CD14-positive monocyte (primary cell): ENCODE measurements around the gene C16orf82. TPM values are rescaled to one million over a fixed set of nuclear protein-coding genes. Genes with fewer than 3 reads are reported as not detected.

Experiments used
- DNase-seq, 3 donors: peaks; one replicate each; pipeline ENCODE4 v3.0.0-alpha.2; 2011 to 2022
- H2AFZ ChIP-seq: 2 replicates; pipeline ENCODE4 v1.6.0; 2012; ENCODE audit warnings: mild to moderate bottlenecking, low read depth, low read length, inconsistent platforms; ENCODE audit not compliant: insufficient read depth, poor library complexity, severe bottlenecking
- H3K27ac ChIP-seq, 2 donors: 1 replicate in 1 of 2; 2 replicates in 1 of 2; pipeline ENCODE4 v1.5.1; 2012 to 2013; ENCODE audit warnings: low read length in 2 of 2, control low read depth in 1 of 2, inconsistent platforms in 1 of 2, low read depth in 1 of 2, mild to moderate bottlenecking in 1 of 2
- H3K27me3 ChIP-seq, 2 donors: one replicate each; pipeline versions ENCODE4 v1.6.0 to v1.6.1; 2011 to 2013; ENCODE audit warnings: low read length in 2 of 2; ENCODE audit not compliant: control insufficient read depth in 2 of 2, insufficient read depth in 2 of 2
- H3K36me3 ChIP-seq, 2 donors: replicated peaks in 1 of 2; 1 replicate in 1 of 2; 2 replicates in 1 of 2; pipeline versions ENCODE4 v1.5.1 to v1.6.1; 2012 to 2013; ENCODE audit warnings: low read length in 2 of 2, control low read depth in 1 of 2, inconsistent platforms in 1 of 2, mild to moderate bottlenecking in 1 of 2; ENCODE audit not compliant: insufficient read depth in 2 of 2, control insufficient read depth in 1 of 2
- H3K4me1 ChIP-seq, 2 donors: 1 replicate in 1 of 2; 2 replicates in 1 of 2; pipeline versions ENCODE4 v1.5.1 to v1.6.1; 2012 to 2013; ENCODE audit warnings: low read length in 2 of 2, control low read depth in 1 of 2, inconsistent platforms in 1 of 2, mild to moderate bottlenecking in 1 of 2, moderate library complexity in 1 of 2; ENCODE audit not compliant: insufficient read depth in 2 of 2, control insufficient read depth in 1 of 2
- H3K4me2 ChIP-seq: replicated peaks from 2 replicates; pipeline ENCODE3; 2012; ENCODE audit warnings: low read length, moderate library complexity, mild to moderate bottlenecking; ENCODE audit not compliant: poor library complexity, severe bottlenecking; ENCODE audit errors: extremely low read depth
- H3K4me3 ChIP-seq, 3 experiments: fragments of 200-600 bp in 1 of 3; sonication (generic) in 1 of 3; replicated peaks in 1 of 3; 1 replicate in 2 of 3; 2 replicates in 1 of 3; pipeline ENCODE4 v1.5.1; 2011 to 2013; ENCODE audit warnings: low read length in 3 of 3, mild to moderate bottlenecking in 3 of 3, control low read depth in 2 of 3, low read depth in 2 of 3, inconsistent platforms in 1 of 3, moderate library complexity in 1 of 3
- H3K79me2 ChIP-seq: 2 replicates; pipeline ENCODE4 v1.6.0; 2012; ENCODE audit warnings: mild to moderate bottlenecking, control low read depth, inconsistent platforms, low read length, moderate library complexity; ENCODE audit not compliant: insufficient read depth
- H3K9ac ChIP-seq: 2 replicates; pipeline ENCODE4 v1.6.0; 2017; ENCODE audit warnings: low read length, mild to moderate bottlenecking; ENCODE audit not compliant: insufficient read depth, poor library complexity, severe bottlenecking
- H3K9me3 ChIP-seq, 2 donors: replicated peaks in 1 of 2; 1 replicate in 1 of 2; 2 replicates in 1 of 2; pipeline versions ENCODE4 v1.5.1 to v1.6.1; 2012 to 2013; ENCODE audit warnings: low read length in 2 of 2, control low read depth in 1 of 2; ENCODE audit not compliant: control insufficient read depth in 1 of 2, insufficient read depth in 1 of 2
- H4K20me1 ChIP-seq: 2 replicates; pipeline ENCODE4 v1.6.0; 2012; ENCODE audit warnings: mild to moderate bottlenecking, low read length, control low read depth, moderate library complexity; ENCODE audit not compliant: insufficient read depth
- H3K27ac Mint-ChIP-seq, 7 donors: one replicate each; pipeline ENCODE4 v1.8.0; 2020; ENCODE audit warnings: mild to moderate bottlenecking in 7 of 7, mixed read lengths in 7 of 7, moderate library complexity in 6 of 7, inconsistent platforms in 2 of 7
- H3K27me3 Mint-ChIP-seq, 3 donors: one replicate each; pipeline ENCODE4 v1.8.0; 2021 to 2022; ENCODE audit warnings: low read depth in 3 of 3, mild to moderate bottlenecking in 3 of 3, mixed read lengths in 3 of 3, moderate library complexity in 3 of 3, inconsistent platforms in 1 of 3
- H3K36me3 Mint-ChIP-seq, 2 donors: one replicate each; pipeline ENCODE4 v1.8.0; 2020; ENCODE audit warnings: mixed read lengths in 2 of 2, inconsistent platforms in 1 of 2, mild to moderate bottlenecking in 1 of 2
- H3K4me1 Mint-ChIP-seq: one replicate; pipeline ENCODE4 v1.8.0; 2020; ENCODE audit warnings: mild to moderate bottlenecking, mixed read lengths
- H3K4me3 Mint-ChIP-seq, 2 donors: one replicate each; pipeline ENCODE4 v1.8.0; 2020; ENCODE audit warnings: mild to moderate bottlenecking in 2 of 2, mixed read lengths in 2 of 2, moderate library complexity in 1 of 2
- H3K9me3 Mint-ChIP-seq, 7 donors: one replicate each; pipeline ENCODE4 v1.8.0; 2020 to 2022; ENCODE audit warnings: mixed read lengths in 7 of 7, mild to moderate bottlenecking in 6 of 7, moderate library complexity in 6 of 7, inconsistent platforms in 2 of 7
- CTCF ChIP-seq: fragments of 200-600 bp; IDR thresholded peaks from one replicate; pipeline ENCODE4 v1.8.0; 2022; ENCODE audit warnings: antibody characterized with exemption, mild to moderate bottlenecking
- WGBS: methylation state at CpG from one replicate; pipeline ENCODE4 v1.1.5; 2013; ENCODE audit warnings: missing lambda C conversion rate; ENCODE audit not compliant: insufficient coverage; 5-methylcytosine and 5-hydroxymethylcytosine counted together
- intact Hi-C, 2 donors: fragments of 100-400 bp; cut with micrococcal nuclease; formaldehyde crosslinking; loops; one replicate each; pipeline versions ENCODE4 v1.15.0 to v1.15.1; 2023
- polyA plus RNA-seq, 3 donors: library from polyadenylated mRNA; depleted of rRNA in 1 of 3; unstranded in 2 of 3; stranded (reverse) in 1 of 3; fragments of 300-500 nt in 2 of 3; fragments of >200 nt in 1 of 3; fragmentation: Illumina TruSeq in 2 of 3; gene quantifications; 1 replicate in 2 of 3; 2 replicates in 1 of 3; pipeline ENCODE4 v1.2.3, GENCODE V29; 2012 to 2021

Gene C16orf82
- polyA plus RNA-seq, 3 donors = not detected

- H3K27me3 Mint-ChIP-seq = peaks cover 2 to 8% (median 5%) of the 10 kb centered on the region in 3 donors
- TF ChIP-seq CTCF = no peak
Measured at GRCh38 chr16:27083861-27084261, 17.1 kb downstream of the C16orf82 start.

DNA sequence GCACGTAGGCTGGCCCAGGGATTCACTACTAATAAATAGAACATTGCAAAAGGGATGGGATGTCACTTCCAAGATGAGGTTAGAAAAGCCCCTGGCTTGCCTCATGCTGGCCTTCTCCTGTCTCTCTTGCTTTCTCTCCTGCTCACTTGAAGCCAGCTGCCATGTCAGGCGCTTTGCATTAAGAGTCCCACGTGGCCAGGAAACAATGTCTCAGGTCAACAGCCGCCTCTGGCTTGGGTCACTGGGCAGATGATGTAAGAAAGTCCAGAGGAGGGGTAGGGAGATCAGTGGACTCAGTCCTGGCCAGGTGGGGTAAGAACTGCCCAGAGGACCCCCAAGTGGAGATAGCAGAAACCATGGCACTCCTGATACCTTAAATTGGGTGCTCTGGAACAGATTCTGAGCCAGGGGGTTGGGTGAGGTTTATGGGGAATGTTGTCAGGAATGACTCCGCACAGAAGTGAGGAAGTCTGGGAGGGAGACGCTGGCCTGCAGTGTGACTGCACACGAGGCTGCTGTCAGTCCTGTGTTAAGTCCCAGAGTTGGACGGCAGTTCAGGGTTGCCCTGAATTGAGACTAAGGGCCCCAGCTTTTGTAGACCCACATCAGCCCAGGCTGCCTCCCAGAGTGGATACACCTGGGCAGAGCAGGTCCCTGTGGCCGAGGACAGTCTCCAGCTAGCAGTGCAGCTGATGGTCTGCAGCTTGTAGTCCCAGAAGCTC lies 17.7 kb downstream of the C16orf82 start:
- H3K4me1 Mint-ChIP-seq = no peaks in the 10 kb centered on the region
- no peak overlapping the region for H2AFZ ChIP-seq
- no peak for TF ChIP-seq CTCF
- peaks cover 0 to 2% (median 0%) of the 10 kb centered on the region in 7 donors for H3K9me3 Mint-ChIP-seq
- H3K27me3 Mint-ChIP-seq = peaks cover 2 to 8% (median 2%) of the 10 kb centered on the region in 3 donors
- no peaks in the 10 kb centered on the region for H3K79me2 ChIP-seq
- H3K9me3 ChIP-seq = no peaks in the 10 kb centered on the region
- no peaks in the 10 kb centered on the region for H4K20me1 ChIP-seq
- no peaks in the 10 kb centered on the region for H3K36me3 ChIP-seq
- no peak overlapping the region for H3K9ac ChIP-seq
- no peak overlapping the region for H3K4me2 ChIP-seq
- peak overlapping the region in 1 of 7 donors; percentile 43 for H3K27ac Mint-ChIP-seq
- H3K4me3 ChIP-seq = no peak overlapping the region
- H3K4me1 ChIP-seq = no peaks in the 10 kb centered on the region
- no peak overlapping the region for H3K27ac ChIP-seq
- WGBS = 92% methylated on average over 5 of the region's 9 CpGs
- no peaks in the 10 kb centered on the region for H3K27me3 ChIP-seq
- no peak overlapping the region for H3K4me3 Mint-ChIP-seq
- no peak for DNase-seq
- no peaks in the 10 kb centered on the region for H3K36me3 Mint-ChIP-seq
- intact Hi-C loops = no loop called here

More at GRCh38 chr16:27083861-27084261, 17.1 kb downstream of the C16orf82 start:
- Histone ChIP-seq H3K27ac (no peak overlapping the region), H2AFZ (no peak overlapping the region), H3K4me1 (no peaks in the 10 kb centered on the region), H3K36me3 (no peaks in the 10 kb centered on the region), H3K27me3 (no peaks in the 10 kb centered on the region), H3K4me2 (no peak overlapping the region), H3K9me3 (no peaks in the 10 kb centered on the region), H3K79me2 (no peaks in the 10 kb centered on the region), H3K9ac (no peak overlapping the region), H3K4me3 (no peak overlapping the region), H4K20me1 (no peaks in the 10 kb centered on the region)
- Mint-ChIP-seq H3K27ac (no peak overlapping the region), H3K36me3 (no peaks in the 10 kb centered on the region), H3K9me3 (peaks cover 0 to 2% (median 0%) of the 10 kb centered on the region in 7 donors), H3K4me3 (no peak overlapping the region), H3K4me1 (no peaks in the 10 kb centered on the region)
- 46% methylated on average over 11 of the region's 11 CpGs for WGBS
- intact Hi-C loops = no loop called here
- DNase-seq = no peak
